IMR-90 (cell line): ENCODE data around the gene STX8. TPM values are rescaled to one million over a fixed set of nuclear protein-coding genes. Genes with fewer than 3 reads are reported as not detected.

Experiments
- ATAC-seq: fragments of 200-7000 bp; cut with Tn5 transposase; 2 replicates; pipeline ENCODE4 v1.9.1; 2020; ENCODE audit warnings: low read depth, mild to moderate bottlenecking, moderate library complexity
- BruUV-seq: library from RNA; stranded (reverse); fragments of 400-500 nt; replicated peaks from 2 replicates; lab custom pipeline; 2021; lab: Mats Ljungman, UMichigan
- CTCF ChIA-PET: fragments of 300-600 bp; formaldehyde crosslinking; extraction: SDS; loops from one replicate; lab custom pipeline; 2021; ENCODE audit warnings: antibody characterized with exemption; lab: Yijun Ruan, JAX
- POLR2A ChIA-PET: fragments of 300-600 bp; sonication (Branson Sonifier 250); formaldehyde crosslinking; loops from one replicate; lab custom pipeline; 2022; ENCODE audit warnings: antibody characterized with exemption; ENCODE audit not compliant: unreplicated experiment; lab: Charles Lee
- DNase-seq: peaks from one replicate; pipeline ENCODE4 v3.0.0; 2013
- H2AFZ ChIP-seq: replicated peaks from 2 replicates; pipeline ENCODE3; 2013; ENCODE audit warnings: low read length, mild to moderate bottlenecking; ENCODE audit not compliant: poor library complexity
- H2AK5ac ChIP-seq: 2 replicates; pipeline ENCODE4 v1.6.1; 2013; ENCODE audit warnings: low read depth, low read length, inconsistent platforms
- H2AK9ac ChIP-seq: replicated peaks from 2 replicates; pipeline ENCODE3; 2013; ENCODE audit warnings: mild to moderate bottlenecking, low read depth, low read length, moderate library complexity; ENCODE audit not compliant: poor library complexity
- H2BK120ac ChIP-seq: 2 replicates; pipeline ENCODE4 v1.6.1; 2013; ENCODE audit warnings: low read depth, low read length, inconsistent platforms
- H2BK15ac ChIP-seq: 3 replicates; pipeline ENCODE4 v1.6.1; 2013; ENCODE audit warnings: low read depth, low read length, inconsistent platforms
- H2BK20ac ChIP-seq: 2 replicates; pipeline ENCODE4 v1.6.1; 2013; ENCODE audit warnings: low read depth, mild to moderate bottlenecking, inconsistent platforms, low read length, moderate library complexity
- H2BK5ac ChIP-seq: 2 replicates; pipeline ENCODE4 v1.6.1; 2013; ENCODE audit warnings: mild to moderate bottlenecking, low read depth, low read length, inconsistent platforms; ENCODE audit not compliant: poor library complexity, severe bottlenecking
- H3K14ac ChIP-seq: replicated peaks from 2 replicates; pipeline ENCODE4 v1.6.1; 2013; ENCODE audit warnings: low read depth, low read length, inconsistent platforms
- H3K18ac ChIP-seq: 2 replicates; pipeline ENCODE4 v1.6.1; 2013; ENCODE audit warnings: low read depth, low read length, control low read depth
- H3K23ac ChIP-seq: 2 replicates; pipeline ENCODE4 v1.6.1; 2013; ENCODE audit warnings: low read depth, low read length, inconsistent platforms
- H3K27ac ChIP-seq: 2 replicates; pipeline ENCODE4 v1.5.1; 2013; ENCODE audit warnings: mild to moderate bottlenecking, control low read depth, low read length; ENCODE audit not compliant: insufficient read depth
- H3K27me3 ChIP-seq: 2 replicates; pipeline ENCODE4 v1.6.1; 2013; ENCODE audit warnings: low read length; ENCODE audit not compliant: control insufficient read depth, insufficient read depth
- H3K36me3 ChIP-seq: 2 replicates; pipeline ENCODE4 v1.6.1; 2013; ENCODE audit warnings: low read length, mixed read lengths; ENCODE audit not compliant: control insufficient read depth, insufficient read depth
- H3K4ac ChIP-seq: 2 replicates; pipeline ENCODE4 v1.6.1; 2013; ENCODE audit warnings: low read depth, low read length, inconsistent platforms
- H3K4me1 ChIP-seq: 2 replicates; pipeline ENCODE4 v1.6.1; 2013; ENCODE audit warnings: low read length, mixed read lengths; ENCODE audit not compliant: control insufficient read depth, insufficient read depth
- H3K4me2 ChIP-seq: 2 replicates; pipeline ENCODE4 v1.6.1; 2013; ENCODE audit warnings: low read depth, mild to moderate bottlenecking, control low read depth, low read length, moderate library complexity
- H3K4me3 ChIP-seq: 2 replicates; pipeline ENCODE4 v1.5.1; 2013; ENCODE audit warnings: low read depth, mild to moderate bottlenecking, control low read depth, low read length, moderate library complexity; ENCODE audit not compliant: insufficient read depth
- H3K56ac ChIP-seq: 2 replicates; pipeline ENCODE4 v1.6.1; 2013; ENCODE audit warnings: low read length, inconsistent platforms; ENCODE audit not compliant: insufficient read depth; ENCODE audit errors: extremely low read depth
- H3K79me1 ChIP-seq, 2 experiments: 2 replicates each; pipeline ENCODE4 v1.6.1; 2013; ENCODE audit warnings: low read length in 2 of 2, inconsistent platforms in 1 of 2, low read depth in 1 of 2
- H3K9ac ChIP-seq: 2 replicates; pipeline ENCODE4 v1.6.1; 2013; ENCODE audit warnings: low read depth, low read length, control low read depth
- H3K9me1 ChIP-seq: 2 replicates; pipeline ENCODE4 v1.6.1; 2013; ENCODE audit warnings: low read length, inconsistent platforms; ENCODE audit not compliant: insufficient read depth
- H3K9me3 ChIP-seq: 2 replicates; pipeline ENCODE4 v1.6.1; 2013; ENCODE audit warnings: low read length; ENCODE audit not compliant: control insufficient read depth, insufficient read depth
- H4K20me1 ChIP-seq: 2 replicates; pipeline ENCODE4 v1.6.1; 2013; ENCODE audit warnings: low read length, inconsistent platforms; ENCODE audit not compliant: insufficient read depth
- H4K5ac ChIP-seq: 2 replicates; pipeline ENCODE4 v1.6.1; 2013; ENCODE audit warnings: mild to moderate bottlenecking, low read depth, low read length, control low read depth
- H4K8ac ChIP-seq, 2 experiments: 2 replicates each; pipeline ENCODE4 v1.6.1; 2013; ENCODE audit warnings: low read depth in 2 of 2, low read length in 2 of 2, control low read depth in 1 of 2, inconsistent platforms in 1 of 2
- H4K91ac ChIP-seq: 2 replicates; pipeline ENCODE4 v1.6.1; 2013; ENCODE audit warnings: low read depth, low read length, inconsistent platforms; ENCODE audit not compliant: insufficient read depth
- BHLHE40 ChIP-seq: fragments of 150-350 bp; IDR thresholded peaks from 2 replicates; pipeline ENCODE4 v1.6.1; 2016; ENCODE audit warnings: mild to moderate bottlenecking, low read depth, low read length
- CEBPB ChIP-seq: IDR thresholded peaks from 2 replicates; pipeline ENCODE4 v1.6.1; 2012; ENCODE audit warnings: low read depth, low read length, improper control_type of control experiment
- MAZ ChIP-seq: IDR thresholded peaks from 2 replicates; pipeline ENCODE4 v1.6.1; 2012; ENCODE audit warnings: low read depth, mild to moderate bottlenecking, low read length, improper control_type of control experiment, moderate library complexity, borderline replicate concordance
- NFE2L2 ChIP-seq: fragments of 150-350 bp; IDR thresholded peaks from 2 replicates; pipeline ENCODE4 v1.6.1; 2016; ENCODE audit warnings: low read depth, mild to moderate bottlenecking, low read length
- POLR2A ChIP-seq: IDR thresholded peaks from 2 replicates; pipeline ENCODE4 v1.6.1; 2012; ENCODE audit warnings: mild to moderate bottlenecking, low read depth, low read length
- RAD21 ChIP-seq: IDR thresholded peaks from 2 replicates; pipeline ENCODE4 v1.6.1; 2012; ENCODE audit warnings: low read length, improper control_type of control experiment
- RCOR1 ChIP-seq: IDR thresholded peaks from 2 replicates; pipeline ENCODE4 v1.6.1; 2012; ENCODE audit warnings: mild to moderate bottlenecking, low read length, improper control_type of control experiment; ENCODE audit not compliant: insufficient replicate concordance
- RFX5 ChIP-seq: IDR thresholded peaks from 2 replicates; pipeline ENCODE4 v1.8.0; 2012; ENCODE audit warnings: low read depth, mild to moderate bottlenecking, low read length, moderate library complexity
- SMC3 ChIP-seq: fragments of 150-350 bp; IDR thresholded peaks from 2 replicates; pipeline ENCODE4 v1.6.1; 2016; ENCODE audit warnings: low read depth, mild to moderate bottlenecking, antibody characterized with exemption, low read length, moderate library complexity
- WGBS, 2 experiments: methylation state at CpG; one replicate each; pipeline versions ENCODE4 v1.1.5 to v1.1.7; 2013; ENCODE audit warnings: missing lambda C conversion rate in 2 of 2; ENCODE audit not compliant: insufficient read length in 1 of 2; ENCODE audit errors: extremely low coverage in 2 of 2; 5-methylcytosine and 5-hydroxymethylcytosine counted together
- dilution Hi-C: fragments of 300-500 bp; cut with HindIII; formaldehyde crosslinking; loops from one replicate; pipeline ENCODE4 v1.14.3; 2018; ENCODE audit warnings: low sequenced_read_pairs; ENCODE audit not compliant: unreplicated experiment
- in situ Hi-C: fragments of 300-500 bp; cut with MboI; formaldehyde crosslinking; loops from 3 replicates; pipeline ENCODE4 v1.14.3; 2019; ENCODE audit warnings: low sequenced_read_pairs, inconsistent platforms, mixed read lengths
- intact Hi-C: fragments of 100-400 bp; cut with micrococcal nuclease; formaldehyde crosslinking; loops from 2 replicates; pipeline ENCODE4 v1.10.0; 2022
- polyA plus RNA-seq, 3 experiments: library from polyadenylated mRNA; depleted of rRNA; stranded (reverse); fragments of >200 nt; gene quantifications; 2 replicates each; pipeline ENCODE4 v1.2.3, GENCODE V29; 2012; ENCODE audit warnings: low replicate concordance in 1 of 3
- total RNA-seq: library from RNA; depleted of rRNA; stranded (reverse); fragments of >200 nt; gene quantifications from 2 replicates; pipeline ENCODE4 v1.2.3, GENCODE V29; 2012
- TF ChIP-seq, protein P1 (sequence below): fragments of 150-350 bp; IDR thresholded peaks from 2 replicates; pipeline ENCODE4 v1.6.1; 2016; ENCODE audit warnings: low read depth, mild to moderate bottlenecking, low read length, moderate library complexity, borderline replicate concordance
- TF ChIP-seq, protein P2 (sequence below): fragments of 150-350 bp; IDR thresholded peaks from 2 replicates; pipeline ENCODE4 v1.6.1; 2017; ENCODE audit warnings: mild to moderate bottlenecking, antibody characterized with exemption, low read length, low read depth

STX8 gene
- total and polyA plus RNA-seq, 2 of the 4 experiments (the other 2 are of a cell fraction): 26.5 to 47.0 TPM

DNA sequence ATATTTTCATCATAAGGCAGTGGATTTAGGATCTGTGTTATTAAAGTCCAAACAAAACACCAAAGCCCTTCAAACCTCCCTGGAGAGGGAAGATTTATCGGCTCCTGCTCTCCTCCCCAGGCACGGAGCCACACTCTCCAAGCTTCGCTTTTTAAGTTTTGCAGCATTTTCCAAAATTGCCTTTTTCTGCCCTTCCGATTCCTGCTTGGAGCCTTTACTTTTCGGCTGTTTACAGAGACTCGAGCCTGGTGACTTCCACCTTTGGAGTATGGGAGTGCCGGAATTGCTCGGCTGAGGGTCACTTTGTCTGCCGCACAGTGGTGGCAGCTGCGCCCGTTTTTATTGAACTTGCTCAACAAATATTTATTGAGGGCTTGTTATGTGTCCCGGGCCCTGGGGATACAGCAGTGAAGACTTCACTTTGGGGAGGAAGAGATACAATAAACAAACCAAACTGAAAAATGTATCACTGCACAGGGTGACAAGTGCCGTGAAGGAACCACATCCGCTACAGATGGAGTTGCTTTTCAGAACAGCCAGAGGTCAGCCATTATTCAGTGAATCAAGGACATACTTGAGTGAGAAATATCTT is 368.8 kb downstream of the STX8 start:
- Histone ChIP-seq H3K4ac (no peak overlapping the region), H3K18ac (no peak overlapping the region), H3K27me3 (peaks cover 17% of the 10 kb centered on the region; the same call in 1 of the 2 replicates), H3K9ac (no peak overlapping the region), H2AFZ (no peak overlapping the region), H4K8ac (no peak overlapping the region), H3K4me2 (peak overlapping the region; percentile 5; the same call in 1 of the 2 replicates), H3K14ac (no peak overlapping the region), H2BK15ac (no peak overlapping the region), H2AK9ac (no peak overlapping the region), H3K4me1 (no peaks in the 10 kb centered on the region; the same call in 1 of the 2 replicates), H3K36me3 (no peaks in the 10 kb centered on the region), H3K27ac (no peak overlapping the region), H2BK120ac (no peak overlapping the region), H2BK5ac (no peak overlapping the region), H4K20me1 (no peaks in the 10 kb centered on the region), H3K9me3 (no peaks in the 10 kb centered on the region), H4K5ac (no peak overlapping the region), H2AK5ac (no peak overlapping the region), H3K4me3 (no peak overlapping the region), H3K56ac (no peak overlapping the region), H4K91ac (no peak overlapping the region), H3K79me1 (no peaks in the 10 kb centered on the region), H3K9me1 (no peaks in the 10 kb centered on the region), H2BK20ac (no peak overlapping the region), H3K23ac (no peak overlapping the region)
- intact Hi-C loops: no loop called here
- DNase-seq (no peak), ATAC-seq (peak; percentile 37; the same call in 1 of the 2 replicates)
- no CpG with 5 or more reads among the region's 14 CpGs for WGBS, 2 experiments
- BruUV-seq: no TSS peak
- TF ChIP-seq RFX5: no peak
- no peak for TF ChIP-seq SMC3
- TF ChIP-seq, protein P1, sequence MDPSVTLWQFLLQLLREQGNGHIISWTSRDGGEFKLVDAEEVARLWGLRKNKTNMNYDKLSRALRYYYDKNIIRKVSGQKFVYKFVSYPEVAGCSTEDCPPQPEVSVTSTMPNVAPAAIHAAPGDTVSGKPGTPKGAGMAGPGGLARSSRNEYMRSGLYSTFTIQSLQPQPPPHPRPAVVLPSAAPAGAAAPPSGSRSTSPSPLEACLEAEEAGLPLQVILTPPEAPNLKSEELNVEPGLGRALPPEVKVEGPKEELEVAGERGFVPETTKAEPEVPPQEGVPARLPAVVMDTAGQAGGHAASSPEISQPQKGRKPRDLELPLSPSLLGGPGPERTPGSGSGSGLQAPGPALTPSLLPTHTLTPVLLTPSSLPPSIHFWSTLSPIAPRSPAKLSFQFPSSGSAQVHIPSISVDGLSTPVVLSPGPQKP: no peak
- no peak for TF ChIP-seq CEBPB
- no peak for TF ChIP-seq MAZ
- no peak for TF ChIP-seq RAD21
- TF ChIP-seq RCOR1: no peak
- TF ChIP-seq NFE2L2: no peak
- no peak for TF ChIP-seq POLR2A
- no peak for TF ChIP-seq BHLHE40
- TF ChIP-seq, protein P2, sequence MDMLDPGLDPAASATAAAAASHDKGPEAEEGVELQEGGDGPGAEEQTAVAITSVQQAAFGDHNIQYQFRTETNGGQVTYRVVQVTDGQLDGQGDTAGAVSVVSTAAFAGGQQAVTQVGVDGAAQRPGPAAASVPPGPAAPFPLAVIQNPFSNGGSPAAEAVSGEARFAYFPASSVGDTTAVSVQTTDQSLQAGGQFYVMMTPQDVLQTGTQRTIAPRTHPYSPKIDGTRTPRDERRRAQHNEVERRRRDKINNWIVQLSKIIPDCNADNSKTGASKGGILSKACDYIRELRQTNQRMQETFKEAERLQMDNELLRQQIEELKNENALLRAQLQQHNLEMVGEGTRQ: no peak
- ChIA-PET POLR2A (no interaction called here), CTCF (no interaction called here)
- in situ Hi-C loops: loop anchor here (10.0 kb wide), 1 partner anchor 62 kb away; no protein-coding TSS in a partner anchor
- dilution Hi-C loops: no loop called here
